CD4-positive, alpha-beta T cell treated with Interleukin-17A for 1 hour (primary cell): Measurements from ENCODE around the gene CAPN9.
"Not testable (repeated sequence)": the region's sequence is repeated elsewhere in the genome, so short reads cannot be mapped to it uniquely, and the experiment has no call there.

Experiments used
- DNase-seq: peaks from one replicate; pipeline ENCODE4 v3.0.0-alpha.2; 2020

CAPN9 gene

DNA sequence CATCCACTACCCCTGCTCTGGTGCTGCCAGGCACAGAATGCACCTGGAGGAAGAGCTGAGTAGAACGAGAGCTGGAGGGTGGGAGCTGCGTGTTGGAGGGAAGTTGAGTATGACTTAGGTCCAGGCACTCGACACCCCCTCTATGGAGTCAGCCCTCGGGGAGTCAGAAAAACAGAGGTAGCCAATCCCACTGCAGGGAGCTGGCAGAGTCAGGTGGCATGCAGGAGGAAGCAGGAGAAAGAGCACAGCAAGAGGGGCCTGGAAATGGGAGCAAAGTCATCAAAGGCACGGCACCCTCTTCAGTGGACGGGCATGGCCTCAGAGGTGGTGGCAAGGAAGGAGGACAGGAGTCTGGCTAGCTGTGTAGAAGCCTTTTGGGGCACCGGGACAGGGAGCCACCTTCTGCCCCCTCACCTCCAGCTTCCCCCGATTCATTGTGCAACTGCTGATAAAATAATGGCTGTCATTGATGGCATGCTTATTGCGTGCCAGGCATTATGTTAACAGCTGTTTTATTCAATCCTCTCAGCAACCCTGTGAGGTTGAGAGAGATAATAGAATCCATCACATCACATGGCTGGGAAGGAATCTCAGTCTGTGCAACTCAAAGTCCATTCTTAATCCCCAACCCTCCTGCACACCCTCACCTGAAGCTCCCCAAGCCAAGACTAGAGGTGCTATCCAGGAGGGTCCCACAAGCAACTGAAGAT lies 79.1 kb downstream of the CAPN9 start:
- no peak for DNase-seq

DNA sequence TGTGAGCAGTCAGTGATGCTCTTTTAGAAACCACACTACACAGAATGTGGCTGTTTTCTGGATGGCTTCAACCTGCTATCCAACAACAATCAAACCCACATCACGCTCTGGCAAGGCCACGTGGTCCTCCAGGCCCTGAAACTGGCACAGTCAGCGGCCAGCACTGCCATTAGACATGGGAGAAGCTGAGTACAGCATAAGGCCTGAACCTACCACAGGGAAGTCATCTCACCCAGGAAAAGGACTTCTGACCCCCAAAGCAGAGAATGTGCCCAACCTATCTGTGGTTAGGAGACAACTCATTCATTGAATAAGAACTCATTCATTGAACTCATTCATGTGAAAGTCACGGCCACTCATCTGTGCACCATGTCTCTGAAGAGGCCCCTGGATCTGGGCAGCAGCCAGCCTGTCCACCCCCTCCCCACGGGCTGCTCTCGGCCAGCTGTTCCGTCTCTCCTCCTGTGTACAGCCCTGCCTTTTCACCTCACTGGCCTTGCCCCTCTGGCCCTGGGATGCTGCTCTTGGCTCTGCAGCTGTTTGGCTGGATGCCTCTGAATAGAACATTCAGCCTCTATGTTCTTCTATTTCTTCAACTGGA lies 80.0 kb downstream of the CAPN9 start:
- no peak for DNase-seq

DNA sequence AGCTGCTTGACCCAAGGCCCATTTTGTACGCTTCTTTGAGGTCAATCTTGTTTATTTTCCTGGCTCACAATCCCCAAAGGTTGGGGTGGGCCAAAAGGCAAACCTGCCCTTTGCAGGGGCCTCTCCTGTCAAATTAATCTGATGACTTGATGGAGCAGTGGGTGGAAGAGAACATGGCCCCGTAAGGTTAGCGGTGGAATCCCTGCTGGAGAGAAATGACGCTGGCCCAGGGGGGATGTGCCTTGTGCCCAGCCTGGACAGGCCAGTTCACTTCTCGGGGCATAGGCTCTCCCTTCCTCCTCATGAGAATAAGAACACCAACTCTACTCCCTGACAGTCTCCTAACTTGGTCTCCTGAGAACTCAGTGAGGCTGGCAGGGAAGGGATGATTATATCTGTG lies 80.6 kb downstream of the CAPN9 start:
- no peak for DNase-seq

DNA sequence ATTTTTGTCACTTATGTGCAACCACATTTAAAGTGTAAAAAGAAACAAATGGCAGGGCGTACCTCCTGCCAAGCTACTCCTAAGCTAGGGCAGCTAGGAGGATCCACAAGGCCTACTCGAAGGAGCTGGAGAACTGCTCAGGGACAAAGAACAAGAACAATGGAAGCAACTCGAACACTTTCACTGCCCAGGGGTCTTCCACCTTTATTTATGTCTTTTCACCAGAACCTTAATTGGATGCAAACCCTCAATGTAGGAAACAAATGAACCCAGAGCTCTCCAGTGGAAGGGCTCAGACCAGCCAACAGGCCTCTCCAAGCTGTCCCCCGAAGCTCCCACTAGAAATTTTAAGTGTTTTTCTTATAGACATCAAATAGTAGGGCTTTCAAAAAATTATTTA lies 81.2 kb downstream of the CAPN9 start:
- DNase-seq: no peak

DNA sequence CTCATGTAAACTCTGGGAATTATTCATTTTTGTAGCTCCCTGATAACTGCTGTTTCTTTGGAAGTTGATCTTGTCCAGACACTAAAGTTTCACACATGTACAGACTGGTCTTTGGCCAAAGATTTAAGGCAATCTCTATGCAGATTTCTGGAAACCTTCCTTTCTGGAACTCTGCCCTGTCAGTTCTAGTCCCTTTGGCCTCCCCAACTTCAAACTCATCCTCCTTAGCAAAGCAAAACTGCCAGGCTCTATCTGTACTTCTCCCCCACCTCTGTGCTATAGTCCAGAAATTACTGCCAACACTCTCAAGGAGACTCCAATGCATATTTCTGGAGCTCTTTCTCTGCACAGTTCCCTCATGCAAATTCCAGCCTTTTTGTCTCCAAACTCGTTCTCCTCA lies 84.6 kb downstream of the CAPN9 start:
- no peak for DNase-seq

DNA sequence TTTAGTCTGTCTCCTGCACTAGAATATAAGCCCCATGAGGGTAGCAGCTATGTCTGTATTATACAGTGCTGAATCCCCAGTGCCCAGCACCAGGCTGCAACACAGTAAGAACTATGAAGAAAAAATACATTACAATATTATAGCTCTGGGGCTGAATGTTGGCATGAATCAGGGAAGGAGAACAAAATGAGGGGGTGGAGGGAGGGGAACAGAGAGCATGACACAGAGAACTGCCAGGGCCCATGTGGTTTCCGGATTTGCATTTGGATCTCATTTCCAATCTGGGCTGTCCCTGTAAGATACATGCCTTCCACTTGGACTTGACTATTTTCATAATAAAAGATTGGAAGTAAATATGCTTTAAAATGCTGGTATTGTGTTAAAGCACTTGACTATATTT lies 85.3 kb downstream of the CAPN9 start:
- no peak for DNase-seq

DNA sequence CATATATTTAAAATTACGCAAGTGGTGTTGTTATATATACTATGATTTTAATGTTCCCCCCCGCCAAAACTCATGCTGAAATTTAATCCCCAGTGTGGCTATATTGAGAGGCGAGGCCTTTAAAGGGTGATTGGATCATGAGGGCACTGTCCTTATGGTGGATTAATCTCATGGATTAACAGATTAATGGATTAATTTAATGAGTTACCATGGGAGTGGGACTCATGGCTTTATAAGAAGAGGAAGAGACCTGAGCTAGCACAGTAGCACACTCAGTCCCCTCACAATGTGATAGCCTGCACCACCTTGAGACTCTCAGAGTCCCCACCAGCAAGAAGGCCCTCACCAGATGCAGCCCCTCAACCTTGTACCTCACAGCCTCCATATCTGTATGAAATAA lies 86.3 kb downstream of the CAPN9 start:
- no peak for DNase-seq

DNA sequence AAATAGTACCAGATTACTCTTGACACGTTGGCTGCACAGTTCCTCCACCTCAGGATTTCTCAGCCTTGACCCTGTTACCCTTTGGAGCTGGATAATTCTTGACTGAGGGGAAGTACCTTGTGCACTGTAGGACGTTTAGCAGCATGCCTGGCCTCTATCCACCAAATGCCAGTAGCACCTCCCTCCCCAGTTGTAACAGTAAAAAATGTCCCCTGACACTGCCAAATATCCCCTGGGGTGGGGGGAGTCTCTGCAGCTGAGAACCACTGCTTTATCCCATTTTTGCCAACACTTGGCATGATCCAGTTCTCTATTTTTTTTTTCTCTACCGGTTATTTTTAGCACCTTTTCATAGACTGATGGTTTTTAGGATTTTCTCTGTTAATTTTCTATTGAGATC lies 87.1 kb downstream of the CAPN9 start:
- DNase-seq: no peak

DNA sequence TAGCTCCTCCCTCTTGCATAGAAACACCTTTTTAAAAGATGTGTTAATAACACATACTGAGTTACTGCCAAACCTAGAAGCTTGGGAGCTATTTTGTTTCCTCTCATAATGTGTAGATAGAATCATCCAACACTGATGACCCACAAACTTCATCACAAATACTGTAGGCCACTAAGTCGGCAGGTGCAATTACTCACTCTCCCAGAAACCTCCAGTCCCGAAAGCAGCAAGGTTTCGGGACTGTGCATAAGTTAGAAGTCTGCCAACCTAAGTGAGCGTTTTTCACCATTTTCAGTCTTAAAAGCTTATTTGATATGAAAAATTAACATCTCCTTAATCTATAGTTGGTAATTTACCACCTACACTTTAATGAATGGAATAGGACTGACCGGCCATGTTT lies 89.2 kb downstream of the CAPN9 start:
- DNase-seq: no peak

DNA sequence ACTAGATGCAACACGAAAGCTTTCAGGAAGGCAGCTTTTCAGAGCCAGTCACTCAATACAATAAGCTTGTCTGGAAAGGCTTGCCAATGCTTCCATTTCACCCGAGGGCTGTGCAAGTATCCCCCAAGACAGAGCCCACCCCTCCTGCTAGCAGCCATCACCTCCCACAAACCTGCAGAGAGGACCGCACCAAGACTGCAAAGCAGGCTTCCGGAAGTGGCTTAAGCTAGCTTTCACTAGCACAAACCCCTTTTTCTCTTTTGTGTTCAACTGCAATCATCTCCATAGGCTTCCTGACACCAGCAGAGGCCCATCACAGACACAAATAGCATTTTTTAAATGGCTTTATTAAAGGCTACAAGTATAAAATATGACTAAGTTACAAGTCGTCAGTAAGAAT lies 89.6 kb downstream of the CAPN9 start:
- no peak for DNase-seq

DNA sequence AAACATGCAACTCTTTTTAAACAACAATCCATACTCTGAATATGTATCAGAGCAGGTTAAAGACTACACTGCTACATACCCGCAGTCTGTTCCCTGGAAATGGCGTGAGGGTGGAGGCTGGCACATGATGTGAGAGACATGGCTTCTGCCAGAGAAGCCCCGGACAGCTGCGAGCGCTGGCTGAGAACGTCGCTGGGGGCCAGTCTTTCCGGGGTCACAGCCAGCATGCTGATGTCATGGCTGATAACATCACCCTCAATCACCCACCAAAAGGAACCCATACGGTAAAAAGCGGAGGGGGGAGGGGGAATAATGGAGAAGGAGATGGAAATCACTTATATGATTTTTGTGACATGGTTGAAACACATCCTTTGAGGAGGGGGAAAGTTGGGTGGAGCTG lies 92.0 kb downstream of the CAPN9 start:
- no peak for DNase-seq

DNA sequence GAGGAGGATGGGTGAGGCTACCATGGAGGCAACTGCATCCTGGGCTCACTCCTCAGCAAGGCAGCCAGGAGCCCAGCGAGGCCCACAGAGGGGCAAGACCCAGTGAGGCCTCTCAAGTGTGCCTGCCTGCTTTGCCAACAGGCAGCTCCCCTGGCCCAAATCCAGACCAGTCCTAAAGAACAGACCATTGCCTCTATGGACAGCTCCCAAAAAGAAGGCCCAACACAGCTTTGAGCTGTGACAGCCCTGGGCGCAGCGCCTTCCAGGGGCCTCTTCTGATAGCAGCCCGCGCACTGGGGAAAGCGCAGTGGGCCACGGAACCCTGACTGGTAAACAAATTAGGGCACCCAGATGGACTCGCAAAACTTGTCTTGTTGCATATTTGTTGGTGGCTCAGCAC lies 95.6 kb downstream of the CAPN9 start:
- DNase-seq: no peak

DNA sequence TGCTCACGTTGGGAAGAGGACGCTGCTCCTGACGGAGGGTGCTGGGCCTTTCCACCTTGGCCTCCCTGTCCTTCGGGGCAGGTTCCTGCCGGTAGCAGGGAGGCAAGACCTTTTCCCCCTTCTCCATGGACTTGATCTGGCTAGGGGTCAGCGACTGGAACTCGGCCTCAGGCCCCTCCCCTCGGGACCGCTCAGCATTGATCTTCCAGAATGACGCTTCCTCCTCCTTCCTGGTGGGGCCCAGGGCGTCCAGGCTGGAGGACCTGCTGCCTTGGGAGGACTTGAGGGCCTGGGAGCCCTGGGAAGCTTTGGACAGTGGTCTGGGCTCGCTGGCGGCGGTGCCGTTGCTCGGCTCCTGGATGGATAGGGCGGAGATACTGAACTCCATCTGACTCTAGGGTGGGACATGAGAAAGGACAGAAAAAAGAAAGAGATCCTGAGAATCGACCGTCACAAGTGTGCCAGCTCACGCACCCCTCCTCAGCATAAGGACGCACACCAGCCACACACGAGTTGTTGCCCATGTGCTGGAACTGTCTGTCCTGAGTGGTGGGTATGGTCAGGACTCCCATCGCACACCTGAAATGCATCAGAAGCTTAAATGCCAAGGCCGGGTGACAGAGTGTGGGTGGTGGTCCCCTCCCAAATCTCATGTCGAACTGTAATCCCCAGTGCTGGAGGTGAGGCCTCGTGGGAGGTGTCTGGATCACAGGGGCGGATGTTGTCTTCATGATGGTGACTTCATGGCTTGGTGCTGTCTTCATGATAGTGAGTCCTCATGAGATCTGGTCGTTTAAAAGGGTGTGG lies 96.5 kb downstream of the CAPN9 start:
- DNase-seq: no peak

DNA sequence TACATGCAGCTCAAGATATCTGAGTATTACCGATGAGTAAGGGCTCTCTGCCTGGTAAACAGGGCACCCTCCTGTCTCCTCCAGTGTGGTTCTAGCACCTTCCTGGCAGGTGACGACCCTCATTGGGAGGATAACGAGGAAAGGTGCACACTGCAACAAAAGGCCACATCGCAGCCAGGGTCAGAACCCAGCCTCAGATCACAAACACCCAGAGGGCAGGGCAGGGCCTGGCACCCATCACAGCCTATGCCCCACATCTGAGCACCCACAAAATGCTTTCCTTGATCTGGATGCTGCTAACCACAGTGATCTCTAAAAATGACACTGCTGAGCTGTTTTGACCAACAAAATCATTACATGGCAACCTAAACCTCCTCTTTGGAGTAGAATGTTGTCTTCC lies 97.4 kb downstream of the CAPN9 start:
- DNase-seq: no peak

DNA sequence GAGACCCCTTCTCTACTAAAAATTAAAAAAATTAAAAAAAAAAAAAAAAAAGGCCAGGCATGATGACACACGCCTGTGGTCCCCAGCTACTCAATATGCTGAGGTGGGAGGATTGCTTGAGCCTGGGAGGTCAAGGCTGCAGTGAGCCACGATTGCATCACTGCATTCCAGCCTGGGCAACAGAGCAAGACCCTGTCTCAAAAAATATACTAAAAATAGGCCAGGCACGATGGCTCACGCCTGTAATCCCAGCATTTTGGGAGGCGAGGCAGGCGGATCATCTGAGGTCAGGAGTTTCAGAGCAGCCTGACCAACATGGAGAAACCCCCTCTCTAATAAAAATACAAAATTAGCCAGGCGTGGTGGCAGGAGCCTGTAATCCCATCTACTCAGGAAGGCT lies 98.0 kb downstream of the CAPN9 start:
- not testable (repeated sequence) for DNase-seq

DNA sequence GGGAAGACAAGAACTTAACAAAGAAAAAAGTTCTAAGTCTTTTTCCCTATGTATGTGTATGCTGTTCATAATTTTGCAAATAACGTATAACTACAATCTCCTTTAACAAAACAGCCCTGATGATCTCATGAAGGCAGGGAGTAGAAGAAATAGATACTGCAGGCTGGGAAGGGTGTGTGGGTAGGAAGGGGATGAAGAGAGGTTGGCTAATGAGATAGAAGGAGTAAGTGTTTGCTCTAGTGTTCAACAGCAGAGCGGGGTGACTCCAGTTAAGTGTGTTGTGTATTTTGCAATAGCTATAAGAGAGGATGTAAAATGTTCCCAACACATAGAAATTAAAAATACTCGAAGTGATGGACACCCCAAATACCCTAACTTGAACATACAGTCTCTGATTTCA lies 101.0 kb downstream of the CAPN9 start:
- no peak for DNase-seq

DNA sequence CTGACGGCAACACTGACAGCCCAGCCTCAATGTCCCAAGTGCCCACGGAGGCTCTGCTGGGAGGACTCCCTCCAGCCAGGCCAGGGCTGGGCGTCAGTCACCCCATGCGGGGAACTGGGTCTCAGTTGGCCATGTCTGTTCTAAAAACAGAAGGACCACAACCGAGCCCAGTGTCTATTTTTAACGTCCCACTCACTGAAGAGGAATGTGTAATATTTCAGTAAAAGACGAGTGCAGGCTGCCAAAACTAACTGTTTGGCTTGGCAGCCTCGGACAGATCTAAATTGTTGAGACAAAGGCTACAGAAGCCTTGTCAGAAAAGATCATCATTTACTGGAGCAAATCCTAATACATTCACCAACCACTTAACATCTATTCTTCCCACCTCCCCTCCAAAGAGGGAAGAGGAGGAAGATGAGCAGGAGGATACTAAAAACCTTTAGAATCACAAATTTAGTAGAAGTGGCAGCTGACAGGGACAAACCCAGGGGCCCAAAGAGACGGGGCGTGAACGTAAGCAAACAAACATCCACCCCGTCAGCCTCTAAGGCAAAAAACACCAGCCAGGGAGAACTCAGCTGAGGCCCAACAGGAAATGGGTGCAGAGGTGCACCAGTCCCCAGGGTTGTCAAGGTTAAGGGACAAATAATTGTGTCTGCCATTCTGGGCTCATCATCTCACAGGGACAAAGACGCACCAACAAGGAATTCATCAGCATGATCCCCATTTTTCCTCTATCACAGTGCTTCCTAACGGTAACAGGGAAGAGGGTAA lies 102.5 kb downstream of the CAPN9 start:
- DNase-seq: no peak

DNA sequence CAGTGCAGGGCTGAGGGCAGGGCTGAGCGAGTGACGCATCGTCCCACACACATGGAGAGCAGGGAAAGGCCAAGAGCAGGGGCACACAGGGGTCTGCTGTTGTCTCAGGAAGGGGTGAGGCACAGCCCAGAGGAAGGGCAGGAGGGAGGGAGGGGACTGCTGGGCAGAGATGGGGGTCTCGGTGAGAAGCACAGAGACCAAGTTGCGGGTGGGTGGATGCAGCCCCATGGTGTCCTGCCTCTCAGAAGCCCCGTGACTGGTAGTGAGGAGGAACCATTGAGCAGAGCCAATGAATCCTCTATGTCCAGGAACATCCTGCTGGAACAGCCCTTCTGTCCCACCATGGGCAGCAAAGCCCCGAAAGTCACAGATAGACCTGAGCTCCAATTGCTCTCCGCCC lies 103.4 kb downstream of the CAPN9 start:
- DNase-seq: no peak

DNA sequence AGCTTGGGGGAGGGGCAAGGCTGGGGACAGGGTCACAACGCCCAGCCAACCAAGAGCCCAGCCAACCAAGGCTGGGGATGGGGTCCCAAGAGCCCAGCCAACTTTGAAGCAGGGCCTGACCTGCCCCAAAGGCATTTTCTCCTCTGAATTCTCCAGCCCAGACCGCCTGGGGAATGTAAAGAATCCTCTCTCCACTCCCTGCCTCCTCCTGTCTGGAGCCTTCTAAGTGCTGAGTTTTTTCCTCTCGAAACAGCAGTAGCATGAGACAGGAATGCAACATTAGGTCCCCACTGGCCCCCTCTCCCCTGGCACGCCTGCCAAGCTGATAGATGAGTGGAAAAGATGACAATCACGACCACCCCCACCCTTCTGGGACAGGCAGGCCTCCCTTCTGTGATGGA lies 104.1 kb downstream of the CAPN9 start:
- no peak for DNase-seq
